NB4 (cell line): ENCODE measurements around the gene ANAPC10.

Experiments used
- MYC ChIP-seq: IDR thresholded peaks from 2 replicates; pipeline ENCODE4 v1.6.1; 2011; ENCODE audit warnings: low read depth, low read length
- POLR2A ChIP-seq: IDR thresholded peaks from 2 replicates; pipeline ENCODE4 v1.6.1; 2011; ENCODE audit warnings: mild to moderate bottlenecking; ENCODE audit not compliant: insufficient read length; ENCODE audit errors: extremely low read depth
- TF ChIP-seq, protein P1 (sequence below): IDR thresholded peaks from one replicate; pipeline ENCODE4 v1.5.1; 2012; ENCODE audit warnings: low read depth, low read length
- TF ChIP-seq, protein P2 (sequence below): IDR thresholded peaks from 2 replicates; pipeline ENCODE4 v1.6.1; 2011; ENCODE audit warnings: low read depth, low read length

DNA sequence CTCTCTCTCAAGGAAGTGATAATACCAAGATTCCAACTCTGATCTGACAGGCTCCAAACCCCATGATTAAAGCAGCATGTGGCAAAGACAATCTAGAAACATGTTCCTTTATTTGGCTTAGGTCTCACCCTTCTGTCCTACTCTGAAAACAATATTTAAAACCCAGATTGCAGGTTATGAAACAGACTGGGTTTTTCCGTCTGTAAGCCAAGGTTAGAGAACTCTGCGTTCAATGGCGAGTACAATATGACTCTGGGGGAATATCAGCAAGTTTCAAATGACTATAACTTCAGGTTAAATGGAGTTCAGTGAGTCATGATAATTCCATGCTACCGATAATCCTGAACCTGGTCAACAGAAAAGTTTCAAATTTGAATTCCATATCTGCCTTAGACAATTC, 50.8 kb downstream of the ANAPC10 start:
- TF ChIP-seq, protein P1, sequence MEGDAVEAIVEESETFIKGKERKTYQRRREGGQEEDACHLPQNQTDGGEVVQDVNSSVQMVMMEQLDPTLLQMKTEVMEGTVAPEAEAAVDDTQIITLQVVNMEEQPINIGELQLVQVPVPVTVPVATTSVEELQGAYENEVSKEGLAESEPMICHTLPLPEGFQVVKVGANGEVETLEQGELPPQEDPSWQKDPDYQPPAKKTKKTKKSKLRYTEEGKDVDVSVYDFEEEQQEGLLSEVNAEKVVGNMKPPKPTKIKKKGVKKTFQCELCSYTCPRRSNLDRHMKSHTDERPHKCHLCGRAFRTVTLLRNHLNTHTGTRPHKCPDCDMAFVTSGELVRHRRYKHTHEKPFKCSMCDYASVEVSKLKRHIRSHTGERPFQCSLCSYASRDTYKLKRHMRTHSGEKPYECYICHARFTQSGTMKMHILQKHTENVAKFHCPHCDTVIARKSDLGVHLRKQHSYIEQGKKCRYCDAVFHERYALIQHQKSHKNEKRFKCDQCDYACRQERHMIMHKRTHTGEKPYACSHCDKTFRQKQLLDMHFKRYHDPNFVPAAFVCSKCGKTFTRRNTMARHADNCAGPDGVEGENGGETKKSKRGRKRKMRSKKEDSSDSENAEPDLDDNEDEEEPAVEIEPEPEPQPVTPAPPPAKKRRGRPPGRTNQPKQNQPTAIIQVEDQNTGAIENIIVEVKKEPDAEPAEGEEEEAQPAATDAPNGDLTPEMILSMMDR: no peak
- TF ChIP-seq MYC: no peak
- no peak for TF ChIP-seq POLR2A
- TF ChIP-seq, protein P2, sequence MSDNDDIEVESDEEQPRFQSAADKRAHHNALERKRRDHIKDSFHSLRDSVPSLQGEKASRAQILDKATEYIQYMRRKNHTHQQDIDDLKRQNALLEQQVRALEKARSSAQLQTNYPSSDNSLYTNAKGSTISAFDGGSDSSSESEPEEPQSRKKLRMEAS: no peak
